AG10803 (cell line): Measurements from ENCODE around the gene ACOT9.
"Not testable (repeated sequence)": the region's sequence is repeated elsewhere in the genome, so short reads cannot be mapped to it uniquely, and the experiment has no call there.

Source experiments
- DNase-seq: peaks from one replicate; pipeline ENCODE4 v3.0.0; 2010; ENCODE audit warnings: low read depth
- H3K4me3 ChIP-seq: 2 replicates; pipeline ENCODE4 v1.5.1; 2011; ENCODE audit warnings: mild to moderate bottlenecking, low read length, control low read depth
- CTCF ChIP-seq: conservative IDR thresholded peaks from 2 replicates; pipeline ENCODE4 v1.5.1; 2011; ENCODE audit warnings: mild to moderate bottlenecking, low read length, control low read depth, inconsistent platforms

The ACOT9 gene

GRCh38 chrX:23779025-23779424 lies 35.9 kb upstream of the ACOT9 start:
- H3K4me3 ChIP-seq: no peak overlapping the region
- peak; percentile 26 for TF ChIP-seq CTCF
- DNase-seq: peak; percentile 61

GRCh38 chrX:23776363-23776762 lies 33.3 kb upstream of the ACOT9 start:
- no peak overlapping the region for H3K4me3 ChIP-seq
- DNase-seq: no peak
- no peak for TF ChIP-seq CTCF

- TF ChIP-seq CTCF: no peak
- DNase-seq: no peak
- H3K4me3 ChIP-seq: no peak overlapping the region
These were observed 30.6 kb upstream of the ACOT9 start for GRCh38 chrX:23773601-23774175.

- DNase-seq, H3K4me3 ChIP-seq: not testable (repeated sequence)
These were observed 28.0 kb upstream of the ACOT9 start for GRCh38 chrX:23771086-23771485.

GRCh38 chrX:23770142-23770541 lies 27.1 kb upstream of the ACOT9 start:
- TF ChIP-seq CTCF: no peak
- DNase-seq: no peak
- H3K4me3 ChIP-seq: no peak overlapping the region

GRCh38 chrX:23766650-23767551 lies 23.8 kb upstream of the ACOT9 start:
- H3K4me3 ChIP-seq: peak overlapping the region; percentile 33; the same call in 1 of the 2 replicates
- DNase-seq: no peak
- no peak for TF ChIP-seq CTCF

- DNase-seq: no peak
- H3K4me3 ChIP-seq: no peak overlapping the region
- no peak for TF ChIP-seq CTCF
These were observed 22.8 kb upstream of the ACOT9 start for GRCh38 chrX:23765868-23766267.
